Cardiac muscle cell (in vitro differentiated cells and primary cell): ENCODE measurements around the gene HERC4. TPM values are rescaled to one million over a fixed set of nuclear protein-coding genes. Genes with fewer than 3 reads are reported as not detected.

Source experiments
- DNase-seq, 2 donors: peaks; one replicate each; pipeline versions ENCODE4 v3.0.0 to v3.0.0-alpha.2; 2010 to 2017; ENCODE audit warnings: low read depth in 1 of 2, low spot score in 1 of 2
- H3K27ac ChIP-seq: fragments of 200-600 bp; sonication (generic); 2 replicates; pipeline ENCODE4 v1.5.1; 2016
- H3K27me3 ChIP-seq: fragments of 200-600 bp; sonication (generic); 2 replicates; pipeline ENCODE4 v1.6.0; 2016; ENCODE audit warnings: control low read depth
- H3K36me3 ChIP-seq: fragments of 200-600 bp; sonication (generic); 2 replicates; pipeline ENCODE4 v1.5.1; 2016; ENCODE audit warnings: control low read depth
- H3K4me1 ChIP-seq: fragments of 200-600 bp; sonication (generic); 2 replicates; pipeline ENCODE4 v1.8.1; 2017; ENCODE audit warnings: low read depth, mild to moderate bottlenecking, mixed run types
- H3K4me3 ChIP-seq: fragments of 200-600 bp; sonication (generic); 2 replicates; pipeline ENCODE4 v1.5.1; 2016; ENCODE audit warnings: mild to moderate bottlenecking
- H3K9me3 ChIP-seq: fragments of 200-600 bp; sonication (generic); 2 replicates; pipeline ENCODE4 v1.5.1; 2017; ENCODE audit warnings: low read depth, mild to moderate bottlenecking, control low read depth
- CTCF ChIP-seq: IDR thresholded peaks from 2 replicates; pipeline ENCODE4 v1.5.1; 2012; ENCODE audit warnings: low read depth, mild to moderate bottlenecking, low read length
- polyA plus RNA-seq: library from polyadenylated mRNA; unstranded; fragments of >200 nt; fragmentation: Nextera tagmentation; extraction: Ambion mirVana; gene quantifications from 2 replicates; pipeline ENCODE4 v1.2.1, GENCODE V29; 2016
- total RNA-seq: library from RNA; depleted of rRNA; stranded (reverse); fragments of >200 nt; gene quantifications from 2 replicates; pipeline ENCODE4 v1.2.3, GENCODE V29; 2016

HERC4 gene
- total and polyA plus RNA-seq, 2 experiments from 2014 or later = 35.1 to 38.7 TPM

GRCh38 chr10:68084469-68084868 is 9.4 kb upstream of the HERC4 start:
- no peak for TF ChIP-seq CTCF
- Histone ChIP-seq H3K9me3 (no peaks in the 10 kb centered on the region), H3K36me3 (no peaks in the 10 kb centered on the region), H3K27me3 (no peaks in the 10 kb centered on the region), H3K4me3 (no peak overlapping the region), H3K27ac (no peak overlapping the region), H3K4me1 (no peaks in the 10 kb centered on the region)
- no peak for DNase-seq

- H3K9me3 ChIP-seq = no peaks in the 10 kb centered on the region
- no peaks in the 10 kb centered on the region for H3K36me3 ChIP-seq
- no peak overlapping the region for H3K27ac ChIP-seq
- no peak overlapping the region for H3K4me3 ChIP-seq
- DNase-seq = no peak
- TF ChIP-seq CTCF = no peak
- H3K27me3 ChIP-seq = no peaks in the 10 kb centered on the region
- H3K4me1 ChIP-seq = no peaks in the 10 kb centered on the region
These were observed 8.9 kb upstream of the HERC4 start for GRCh38 chr10:68083953-68084352.

GRCh38 chr10:68082872-68083271 is 7.8 kb upstream of the HERC4 start:
- Histone ChIP-seq H3K27ac (no peak overlapping the region), H3K4me3 (no peak overlapping the region), H3K36me3 (no peaks in the 10 kb centered on the region), H3K4me1 (no peaks in the 10 kb centered on the region), H3K9me3 (no peaks in the 10 kb centered on the region), H3K27me3 (no peaks in the 10 kb centered on the region)
- peak in 1 of 2 donors; percentile 56 for DNase-seq
- TF ChIP-seq CTCF = peak; percentile 53

GRCh38 chr10:68081916-68082315 is 6.8 kb upstream of the HERC4 start:
- H3K27ac ChIP-seq = no peak overlapping the region
- H3K4me3 ChIP-seq = no peak overlapping the region
- no peak for DNase-seq
- H3K36me3 ChIP-seq = no peaks in the 10 kb centered on the region
- no peaks in the 10 kb centered on the region for H3K4me1 ChIP-seq
- H3K27me3 ChIP-seq = no peaks in the 10 kb centered on the region
- TF ChIP-seq CTCF = no peak
- H3K9me3 ChIP-seq = no peaks in the 10 kb centered on the region

GRCh38 chr10:68080853-68081431 is 5.9 kb upstream of the HERC4 start:
- H3K4me3 ChIP-seq = no peak overlapping the region
- TF ChIP-seq CTCF = no peak
- H3K36me3 ChIP-seq = no peaks in the 10 kb centered on the region
- DNase-seq = no peak
- no peaks in the 10 kb centered on the region for H3K9me3 ChIP-seq
- no peak overlapping the region for H3K27ac ChIP-seq
- H3K4me1 ChIP-seq = no peaks in the 10 kb centered on the region
- no peaks in the 10 kb centered on the region for H3K27me3 ChIP-seq
